ENCODE results near the gene ZP1.

DNA sequence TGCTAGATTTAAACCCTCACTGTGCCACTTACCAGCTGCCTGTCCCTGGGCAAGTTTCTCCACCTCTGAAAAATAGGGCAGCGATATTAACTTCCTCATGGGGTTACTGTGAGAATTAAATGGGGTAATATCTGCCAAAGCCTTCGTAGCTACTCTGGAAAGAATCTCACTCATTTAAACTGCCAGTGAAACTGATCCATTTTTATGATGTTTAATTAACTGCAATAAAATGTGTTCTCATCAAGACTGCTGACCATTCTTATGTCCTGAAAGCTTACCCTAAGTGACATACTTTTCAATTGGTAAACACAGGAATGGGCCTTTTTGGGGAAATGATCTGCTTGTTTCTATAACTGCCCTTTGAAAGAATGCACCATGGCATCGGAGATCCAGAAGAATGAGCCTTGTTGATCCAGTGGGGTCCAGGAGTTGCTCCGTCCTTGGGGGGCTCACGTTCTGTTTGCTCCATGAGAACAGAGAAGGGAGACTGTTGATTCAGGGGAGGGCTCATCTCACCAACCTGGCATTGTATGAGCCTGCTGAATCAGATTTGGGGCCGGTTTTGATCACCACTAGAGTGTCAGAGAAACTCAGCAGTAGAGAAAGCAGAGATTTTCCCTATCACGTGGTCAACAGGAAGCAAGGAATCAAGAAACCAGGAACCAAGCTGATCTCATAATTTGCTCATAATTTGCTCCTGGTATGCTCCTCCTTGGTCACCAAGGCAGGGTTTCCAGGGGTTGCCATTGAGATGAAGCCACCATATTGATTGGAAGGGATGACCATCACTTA is 32.4 kb upstream of the ZP1 start:
- TF ChIP-seq, protein P1, sequence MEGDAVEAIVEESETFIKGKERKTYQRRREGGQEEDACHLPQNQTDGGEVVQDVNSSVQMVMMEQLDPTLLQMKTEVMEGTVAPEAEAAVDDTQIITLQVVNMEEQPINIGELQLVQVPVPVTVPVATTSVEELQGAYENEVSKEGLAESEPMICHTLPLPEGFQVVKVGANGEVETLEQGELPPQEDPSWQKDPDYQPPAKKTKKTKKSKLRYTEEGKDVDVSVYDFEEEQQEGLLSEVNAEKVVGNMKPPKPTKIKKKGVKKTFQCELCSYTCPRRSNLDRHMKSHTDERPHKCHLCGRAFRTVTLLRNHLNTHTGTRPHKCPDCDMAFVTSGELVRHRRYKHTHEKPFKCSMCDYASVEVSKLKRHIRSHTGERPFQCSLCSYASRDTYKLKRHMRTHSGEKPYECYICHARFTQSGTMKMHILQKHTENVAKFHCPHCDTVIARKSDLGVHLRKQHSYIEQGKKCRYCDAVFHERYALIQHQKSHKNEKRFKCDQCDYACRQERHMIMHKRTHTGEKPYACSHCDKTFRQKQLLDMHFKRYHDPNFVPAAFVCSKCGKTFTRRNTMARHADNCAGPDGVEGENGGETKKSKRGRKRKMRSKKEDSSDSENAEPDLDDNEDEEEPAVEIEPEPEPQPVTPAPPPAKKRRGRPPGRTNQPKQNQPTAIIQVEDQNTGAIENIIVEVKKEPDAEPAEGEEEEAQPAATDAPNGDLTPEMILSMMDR (IDR thresholded peaks at IDR 0.05): no peak
- no peak for TF ChIP-seq POLR2A (IDR thresholded peaks at IDR 0.05)
- TF ChIP-seq POLR2AphosphoS5 (IDR thresholded peaks at IDR 0.05): no peak
- no peak for TF ChIP-seq EP300 (IDR thresholded peaks at IDR 0.05)

Measured in stomach (tissue), 4 donors.